K562 (cell line): ENCODE data around the gene TEX47. TPM values are rescaled to one million over a fixed set of nuclear protein-coding genes. Genes with fewer than 3 reads are reported as not detected.

ENCODE experiments used
- ATAC-seq: fragments of 200-7000 bp; cut with Tn5 transposase; 3 replicates; pipeline ENCODE4 v1.9.1; 2020; ENCODE audit warnings: moderate library complexity
- BruUV-seq: library from RNA; stranded (reverse); fragments of 400-500 nt; replicated peaks from 2 replicates; lab custom pipeline; 2021; lab: Mats Ljungman, UMichigan
- CTCF ChIA-PET: fragments of 300-600 bp; formaldehyde crosslinking; extraction: SDS; loops from one replicate; lab custom pipeline; 2021; ENCODE audit warnings: low intra/inter-chr PET ratio; lab: Yijun Ruan, JAX
- POLR2A ChIA-PET: fragments of 300-600, 350-650 bp; sonication (Branson Sonifier 250); formaldehyde crosslinking; extraction: SDS; loops from one replicate; lab custom pipeline; 2021; ENCODE audit warnings: antibody characterized with exemption, inconsistent platforms; lab: Yijun Ruan, JAX
- DNase-seq, 4 experiments: peaks; one replicate each; pipeline versions ENCODE4 v3.0.0 to v3.0.0-alpha.2; 2011 to 2018; ENCODE audit warnings: low spot score in 3 of 4, mixed read lengths in 3 of 4; ENCODE audit errors: extremely low read depth in 1 of 4
- FAIRE-seq: peaks from 2 replicates; lab custom pipeline; 2011; peaks lifted over from hg19 to GRCh38; lab: Jason Lieb, UNC
- H2AFZ ChIP-seq: 2 replicates; pipeline ENCODE4 v1.6.0; 2011; ENCODE audit warnings: low read depth, low read length, control low read depth, inconsistent platforms
- H3K27ac ChIP-seq: fragments of 200-600 bp; 3 replicates; pipeline ENCODE4 v1.8.0; 2011; ENCODE audit warnings: low read depth, mild to moderate bottlenecking, control low read depth, inconsistent platforms, low read length, moderate library complexity, mixed read lengths; ENCODE audit errors: extremely low read depth
- H3K27me3 ChIP-seq, 2 experiments: fragments of 300-600 bp in 1 of 2; 2 replicates in 1 of 2; 3 replicates in 1 of 2; pipeline versions ENCODE4 v1.6.0 to v1.8.0; 2011; ENCODE audit warnings: inconsistent platforms in 2 of 2, low read length in 2 of 2, mild to moderate bottlenecking in 1 of 2, mixed read lengths in 1 of 2, moderate library complexity in 1 of 2; ENCODE audit not compliant: control insufficient read depth in 2 of 2, insufficient read depth in 2 of 2
- H3K36me3 ChIP-seq: fragments of 300-600 bp; 3 replicates; pipeline ENCODE4 v1.8.0; 2011; ENCODE audit warnings: mild to moderate bottlenecking, low read length, inconsistent platforms; ENCODE audit not compliant: control insufficient read depth, insufficient read depth
- H3K4me1 ChIP-seq, 2 experiments: fragments of 200-600 bp in 1 of 2; replicated peaks in 1 of 2; 2 replicates in 1 of 2; 3 replicates in 1 of 2; pipeline versions ENCODE4 v1.5.1 to v1.8.0; 2011; ENCODE audit warnings: inconsistent platforms in 2 of 2, low read length in 2 of 2, mild to moderate bottlenecking in 1 of 2, mixed read lengths in 1 of 2, moderate library complexity in 1 of 2; ENCODE audit not compliant: control insufficient read depth in 2 of 2, insufficient read depth in 2 of 2
- H3K4me2 ChIP-seq: 2 replicates; pipeline ENCODE4 v1.6.1; 2011; ENCODE audit warnings: low read length, control low read depth, inconsistent platforms, mixed read lengths; ENCODE audit not compliant: insufficient read depth
- H3K4me3 ChIP-seq: fragments of 200-600 bp; sonication (generic), shearing (Covaris generic); 2 replicates; pipeline ENCODE4 v1.5.1; 2016; ENCODE audit warnings: control low read depth, inconsistent platforms
- H3K79me2 ChIP-seq: fragments of 200-600 bp; 3 replicates; pipeline ENCODE4 v1.8.0; 2011; ENCODE audit warnings: low read length, inconsistent platforms; ENCODE audit not compliant: control insufficient read depth, insufficient read depth
- H3K9ac ChIP-seq, 2 experiments: 2 replicates each; pipeline versions ENCODE4 v1.6.0 to v1.6.1; 2011; ENCODE audit warnings: low read depth in 2 of 2, low read length in 2 of 2, control low read depth in 1 of 2, inconsistent platforms in 1 of 2, mild to moderate bottlenecking in 1 of 2, mixed read lengths in 1 of 2; ENCODE audit not compliant: insufficient read depth in 1 of 2
- H3K9me1 ChIP-seq: one replicate; pipeline ENCODE4 v1.6.0; 2011; ENCODE audit warnings: inconsistent platforms, mild to moderate bottlenecking, low read length, moderate library complexity; ENCODE audit not compliant: control insufficient read depth, insufficient read depth
- H3K9me3 ChIP-seq: replicated peaks from 2 replicates; pipeline ENCODE4 v1.5.1; 2011; ENCODE audit warnings: low read depth, low read length, inconsistent platforms; ENCODE audit not compliant: control insufficient read depth, insufficient read depth
- H4K20me1 ChIP-seq: replicated peaks from 2 replicates; pipeline ENCODE4 v1.6.1; 2011; ENCODE audit warnings: low read length, inconsistent platforms, mixed read lengths; ENCODE audit not compliant: control insufficient read depth, insufficient read depth
- CBX5 ChIP-seq: IDR thresholded peaks from 2 replicates; pipeline ENCODE4 v1.6.1; 2014; ENCODE audit warnings: low read depth, borderline replicate concordance
- FOXK1 ChIP-seq: sonication (generic); formaldehyde crosslinking; IDR thresholded peaks from 2 replicates; pipeline ENCODE4 v1.8.0; 2022; ENCODE audit warnings: missing genetic modification reagents, mild to moderate bottlenecking, borderline replicate concordance
- ILF3 ChIP-seq: fragments of 450-650 bp; IDR thresholded peaks from 2 replicates; pipeline ENCODE4 v1.6.1; 2018; ENCODE audit warnings: antibody characterized with exemption, mild to moderate bottlenecking, moderate library complexity, borderline replicate concordance
- MYBL2 ChIP-seq, 2 experiments: fragments of 450-650 bp in 1 of 2; sonication (generic) in 1 of 2; formaldehyde crosslinking in 1 of 2; IDR thresholded peaks; 2 replicates each; pipeline versions ENCODE4 v1.6.1 to v1.8.1; 2017 to 2022; ENCODE audit warnings: borderline replicate concordance in 1 of 2, inconsistent platforms in 1 of 2, low read depth in 1 of 2, mild to moderate bottlenecking in 1 of 2, missing genetic modification reagents in 1 of 2, moderate library complexity in 1 of 2
- NR2C2 ChIP-seq, 2 experiments: fragments of 200-800 bp in 1 of 2; sonication (Bioruptor generic) in 1 of 2; sonication (generic) in 1 of 2; formaldehyde crosslinking in 1 of 2; IDR thresholded peaks; 2 replicates each; pipeline versions ENCODE4 v1.6.1 to v1.8.0; 2016 to 2022; ENCODE audit warnings: mild to moderate bottlenecking in 1 of 2, missing compliant biosample characterization in 1 of 2, missing genetic modification characterization in 1 of 2, missing genetic modification reagents in 1 of 2
- REST ChIP-seq, 2 experiments: fragments of 450-650 bp; formaldehyde crosslinking in 1 of 2; IDR thresholded peaks; 2 replicates each; pipeline versions ENCODE4 v1.4.0 to v1.6.1; 2014 to 2020; ENCODE audit warnings: mild to moderate bottlenecking in 2 of 2, borderline replicate concordance in 1 of 2, low read depth in 1 of 2
- WHSC1 ChIP-seq: IDR thresholded peaks from one replicate; pipeline ENCODE4 v1.6.1; 2012; ENCODE audit warnings: low read length, control low read depth, inconsistent platforms
- ZNF644 ChIP-seq: fragments of 200-800 bp; sonication (Bioruptor generic); IDR thresholded peaks from 2 replicates; pipeline ENCODE4 v1.6.1; 2016; ENCODE audit warnings: low read depth, missing genetic modification characterization, missing compliant biosample characterization
- ZNF707 ChIP-seq: fragments of 250-450 bp; sonication (Bioruptor Pico); conservative IDR thresholded peaks from 2 replicates; pipeline ENCODE4 v1.8.0; 2022; ENCODE audit warnings: inconsistent platforms, mild to moderate bottlenecking, moderate library complexity
- ZNF79 ChIP-seq: fragments of 250-450 bp; sonication (Bioruptor Pico); IDR thresholded peaks from 2 replicates; pipeline ENCODE4 v1.4.0; 2020; ENCODE audit warnings: low read depth, mild to moderate bottlenecking, moderate library complexity
- WGBS: fragments of 100-300 bp; shearing (Covaris generic); methylation state at CpG from one replicate; pipeline ENCODE4 v1.1.6; 2016; ENCODE audit warnings: low coverage, mixed read lengths; ENCODE audit not compliant: insufficient coverage; ENCODE audit errors: missing lambda C conversion rate; 5-methylcytosine and 5-hydroxymethylcytosine counted together
- in situ Hi-C: fragments of 300-500 bp; cut with MboI; formaldehyde crosslinking; loops from 4 replicates; pipeline ENCODE4 v1.15.0; 2018; ENCODE audit warnings: inconsistent platforms, mixed read lengths
- intact Hi-C: fragments of 100-400 bp; cut with micrococcal nuclease; formaldehyde crosslinking; loops from 2 replicates; pipeline ENCODE4 v1.14.2; 2022
- polyA plus RNA-seq, 8 experiments: library from polyadenylated mRNA; depleted of rRNA in 4 of 8; stranded (reverse) in 5 of 8; unstranded in 3 of 8; fragments of >200 nt; fragmentation: Nextera tagmentation in 2 of 8; fragmentation: Illumina TruSeq in 1 of 8; extraction: Ambion mirVana in 2 of 8; extraction: Trizol in 1 of 8; gene quantifications; 2 replicates each; pipeline versions ENCODE4 v1.2.1 to v1.2.3, GENCODE V29; 2011 to 2014; ENCODE audit warnings: inconsistent platforms in 1 of 8, missing spikeins in 1 of 8
- total RNA-seq, 7 experiments: library from RNA; depleted of rRNA in 6 of 7; stranded (reverse); fragments of >200 nt in 6 of 7; fragmentation: Illumina TruSeq in 2 of 7; extraction: Trizol in 2 of 7; gene quantifications; 2 replicates each; pipeline versions ENCODE4 v1.2.1 to v1.2.3, GENCODE V29; 2011 to 2021; ENCODE audit warnings: low replicate concordance in 1 of 7
- TF ChIP-seq, protein P1 (sequence below), 3 experiments: fragments of 200-800 bp in 1 of 3; sonication (Bioruptor generic) in 1 of 3; sonication (generic) in 1 of 3; formaldehyde crosslinking in 1 of 3; IDR thresholded peaks; 2 replicates each; pipeline versions ENCODE4 v1.6.1 to v1.8.0; 2016 to 2022; ENCODE audit warnings: mild to moderate bottlenecking in 2 of 3, missing compliant biosample characterization in 2 of 3, missing genetic modification characterization in 2 of 3, missing genetic modification reagents in 1 of 3

Gene TEX47
- total and polyA plus RNA-seq, 9 of the 15 experiments (the other 6 are each of a cell fraction or from before 2014, with no cell fraction given) = not detected

GRCh38 chr7:88801046-88801445 lies 5.5 kb upstream of the TEX47 start:
- Histone ChIP-seq H3K36me3 (no peaks in the 10 kb centered on the region), H3K27ac (no peak overlapping the region), H3K27me3 (no peaks in the 10 kb centered on the region), H3K4me1 (no peaks in the 10 kb centered on the region), H3K9ac (no peak overlapping the region), H3K9me3 (no peaks in the 10 kb centered on the region), H3K4me3 (no peak overlapping the region), H3K79me2 (no peaks in the 10 kb centered on the region), H2AFZ (no peak overlapping the region), H3K9me1 (no peaks in the 10 kb centered on the region), H3K4me2 (no peak overlapping the region), H4K20me1 (no peaks in the 10 kb centered on the region)
- no peak for TF ChIP-seq ZNF644 (tag)
- TF ChIP-seq ILF3 = no peak
- TF ChIP-seq MYBL2 (IDR thresholded peaks at IDR 0.05; ENCODE audit: low read depth) = no peak
- TF ChIP-seq MYBL2 (CRISPR knock-in tag; IDR thresholded peaks at IDR 0.05; ENCODE audit: borderline replicate concordance) = no peak
- TF ChIP-seq WHSC1 = no peak
- no peak for TF ChIP-seq ZNF707
- TF ChIP-seq CBX5 = no peak
- TF ChIP-seq, protein P1, sequence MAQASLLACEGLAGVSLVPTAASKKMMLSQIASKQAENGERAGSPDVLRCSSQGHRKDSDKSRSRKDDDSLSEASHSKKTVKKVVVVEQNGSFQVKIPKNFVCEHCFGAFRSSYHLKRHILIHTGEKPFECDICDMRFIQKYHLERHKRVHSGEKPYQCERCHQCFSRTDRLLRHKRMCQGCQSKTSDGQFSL (CRISPR knock-in tag; IDR thresholded peaks at IDR 0.05) = no peak
- TF ChIP-seq, protein P1 (tag; IDR thresholded peaks at IDR 0.05) = no peak
- TF ChIP-seq FOXK1 (CRISPR knock-in tag) = no peak
- no peak for TF ChIP-seq NR2C2 (CRISPR knock-in tag; IDR thresholded peaks at IDR 0.05)
- no peak for TF ChIP-seq NR2C2 (tag; IDR thresholded peaks at IDR 0.05)
- TF ChIP-seq ZNF79 = no peak
- TF ChIP-seq REST (IDR thresholded peaks at IDR 0.05; ENCODE audit: borderline replicate concordance) = no peak
- no peak for TF ChIP-seq REST (CRISPR knock-in tag; IDR thresholded peaks at IDR 0.05; ENCODE audit: low read depth)
- ChIA-PET POLR2A (no interaction called here), CTCF (no interaction called here)
- BruUV-seq = no TSS peak
- DNase-seq (no peak), ATAC-seq (no peak), FAIRE-seq (no peak)
- intact Hi-C loops = no loop called here
- 8% methylated on average over 3 of the region's 3 CpGs for WGBS
- in situ Hi-C loops = no loop called here
